ENCODE data around the gene GGPS1.

- TF ChIP-seq, protein P1, sequence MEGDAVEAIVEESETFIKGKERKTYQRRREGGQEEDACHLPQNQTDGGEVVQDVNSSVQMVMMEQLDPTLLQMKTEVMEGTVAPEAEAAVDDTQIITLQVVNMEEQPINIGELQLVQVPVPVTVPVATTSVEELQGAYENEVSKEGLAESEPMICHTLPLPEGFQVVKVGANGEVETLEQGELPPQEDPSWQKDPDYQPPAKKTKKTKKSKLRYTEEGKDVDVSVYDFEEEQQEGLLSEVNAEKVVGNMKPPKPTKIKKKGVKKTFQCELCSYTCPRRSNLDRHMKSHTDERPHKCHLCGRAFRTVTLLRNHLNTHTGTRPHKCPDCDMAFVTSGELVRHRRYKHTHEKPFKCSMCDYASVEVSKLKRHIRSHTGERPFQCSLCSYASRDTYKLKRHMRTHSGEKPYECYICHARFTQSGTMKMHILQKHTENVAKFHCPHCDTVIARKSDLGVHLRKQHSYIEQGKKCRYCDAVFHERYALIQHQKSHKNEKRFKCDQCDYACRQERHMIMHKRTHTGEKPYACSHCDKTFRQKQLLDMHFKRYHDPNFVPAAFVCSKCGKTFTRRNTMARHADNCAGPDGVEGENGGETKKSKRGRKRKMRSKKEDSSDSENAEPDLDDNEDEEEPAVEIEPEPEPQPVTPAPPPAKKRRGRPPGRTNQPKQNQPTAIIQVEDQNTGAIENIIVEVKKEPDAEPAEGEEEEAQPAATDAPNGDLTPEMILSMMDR (optimal IDR thresholded peaks at IDR 0.05 in 1 of 3, IDR thresholded peaks at IDR 0.05 in 1 of 3, conservative IDR thresholded peaks at IDR 0.05 in 1 of 3; ENCODE audit: extremely low read depth in 1 of 3, insufficient read depth in 2 of 3, low read length in 3 of 3), result peak; percentile 25 to 27 (median 25)
- TF ChIP-seq EZH2 (IDR thresholded peaks at IDR 0.05; ENCODE audit: low read length), result no peak
Measured at GRCh38 chr1:235367000-235367908, 38.9 kb downstream of the GGPS1 start, which contains the start of gene TBCE.
